Mucosa of descending colon (tissue), 3 donors: ENCODE results near the gene HCRTR2. TPM values are rescaled to one million over a fixed set of nuclear protein-coding genes. Genes with fewer than 3 reads are reported as not detected.
"Not testable (repeated sequence)": the region's sequence is repeated elsewhere in the genome, so short reads cannot be mapped to it uniquely, and the experiment has no call there.

Source experiments
- ATAC-seq: fragments of 200-7000 bp; cut with Tn5 transposase; one replicate; pipeline ENCODE4 v1.9.1; 2020; ENCODE audit warnings: mild to moderate bottlenecking, moderate library complexity
- DNase-seq, 3 donors: peaks; one replicate each; pipeline ENCODE4 v3.0.0-alpha.2; 2020
- H3K36me3 ChIP-seq: fragments of 200-600 bp; one replicate; pipeline ENCODE4 v1.8.0; 2021; ENCODE audit warnings: low read depth, mild to moderate bottlenecking
- H3K4me1 ChIP-seq: fragments of 200-600 bp; one replicate; pipeline ENCODE4 v1.8.0; 2021; ENCODE audit warnings: low read depth, mild to moderate bottlenecking
- H3K4me3 ChIP-seq: fragments of 200-600 bp; one replicate; pipeline ENCODE4 v1.8.0; 2021; ENCODE audit warnings: mild to moderate bottlenecking
- H3K9me3 ChIP-seq: fragments of 200-600 bp; one replicate; pipeline ENCODE4 v1.8.0; 2021; ENCODE audit warnings: mild to moderate bottlenecking
- intact Hi-C, 2 donors: fragments of 100-400 bp; cut with DNase I in 1 of 2; cut with micrococcal nuclease in 1 of 2; formaldehyde crosslinking; loops; one replicate each; pipeline versions ENCODE4 v1.11.0 to v1.11.1; 2022; cut with DNase I, micrococcal nuclease
- total RNA-seq, 3 donors: library from RNA; stranded (reverse); fragmentation: NEBNext Ultra II Directional in 2 of 3; extraction: Animal tissue kit (Norgen Biotek cat#: 25700) in 2 of 3; gene quantifications; one replicate each; pipeline versions ENCODE4 v1.2.1 to v1.2.4, GENCODE V29; 2021 to 2023
- TF ChIP-seq, protein P1 (sequence below): fragments of 200-600 bp; IDR thresholded peaks from one replicate; pipeline ENCODE4 v1.8.0; 2022; ENCODE audit warnings: antibody characterized with exemption, mild to moderate bottlenecking
- donor health status: DM: no; HTN: no; CAD: no; lungs with moderate emphysema.
- donor health status: DM: no; HTN: no; CAD: no.
- donor health status: DM: no; HTN: yes; CAD: no.

HCRTR2 gene
- total RNA-seq, 3 donors from 2014 or later, result not detected

DNA sequence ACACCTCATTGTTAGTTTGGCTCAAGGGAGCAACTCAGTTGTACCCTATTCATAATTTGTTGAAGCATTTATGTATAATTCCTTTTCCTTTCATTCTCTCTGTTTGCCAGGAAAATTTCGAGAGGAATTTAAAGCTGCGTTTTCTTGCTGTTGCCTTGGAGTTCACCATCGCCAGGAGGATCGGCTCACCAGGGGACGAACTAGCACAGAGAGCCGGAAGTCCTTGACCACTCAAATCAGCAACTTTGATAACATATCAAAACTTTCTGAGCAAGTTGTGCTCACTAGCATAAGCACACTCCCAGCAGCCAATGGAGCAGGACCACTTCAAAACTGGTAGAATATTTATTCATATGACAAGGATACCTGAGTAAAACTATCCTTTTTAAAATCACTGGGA, 107.8 kb downstream of the HCRTR2 start:
- no peak overlapping the region for H3K4me3 ChIP-seq
- intact Hi-C loops, result no loop called here
- ATAC-seq (no peak), DNase-seq (no peak)
- TF ChIP-seq, protein P1, sequence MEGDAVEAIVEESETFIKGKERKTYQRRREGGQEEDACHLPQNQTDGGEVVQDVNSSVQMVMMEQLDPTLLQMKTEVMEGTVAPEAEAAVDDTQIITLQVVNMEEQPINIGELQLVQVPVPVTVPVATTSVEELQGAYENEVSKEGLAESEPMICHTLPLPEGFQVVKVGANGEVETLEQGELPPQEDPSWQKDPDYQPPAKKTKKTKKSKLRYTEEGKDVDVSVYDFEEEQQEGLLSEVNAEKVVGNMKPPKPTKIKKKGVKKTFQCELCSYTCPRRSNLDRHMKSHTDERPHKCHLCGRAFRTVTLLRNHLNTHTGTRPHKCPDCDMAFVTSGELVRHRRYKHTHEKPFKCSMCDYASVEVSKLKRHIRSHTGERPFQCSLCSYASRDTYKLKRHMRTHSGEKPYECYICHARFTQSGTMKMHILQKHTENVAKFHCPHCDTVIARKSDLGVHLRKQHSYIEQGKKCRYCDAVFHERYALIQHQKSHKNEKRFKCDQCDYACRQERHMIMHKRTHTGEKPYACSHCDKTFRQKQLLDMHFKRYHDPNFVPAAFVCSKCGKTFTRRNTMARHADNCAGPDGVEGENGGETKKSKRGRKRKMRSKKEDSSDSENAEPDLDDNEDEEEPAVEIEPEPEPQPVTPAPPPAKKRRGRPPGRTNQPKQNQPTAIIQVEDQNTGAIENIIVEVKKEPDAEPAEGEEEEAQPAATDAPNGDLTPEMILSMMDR, result no peak
- H3K4me1 ChIP-seq, result peaks cover 3% of the 10 kb centered on the region
- no peaks in the 10 kb centered on the region for H3K9me3 ChIP-seq
- no peaks in the 10 kb centered on the region for H3K36me3 ChIP-seq

DNA sequence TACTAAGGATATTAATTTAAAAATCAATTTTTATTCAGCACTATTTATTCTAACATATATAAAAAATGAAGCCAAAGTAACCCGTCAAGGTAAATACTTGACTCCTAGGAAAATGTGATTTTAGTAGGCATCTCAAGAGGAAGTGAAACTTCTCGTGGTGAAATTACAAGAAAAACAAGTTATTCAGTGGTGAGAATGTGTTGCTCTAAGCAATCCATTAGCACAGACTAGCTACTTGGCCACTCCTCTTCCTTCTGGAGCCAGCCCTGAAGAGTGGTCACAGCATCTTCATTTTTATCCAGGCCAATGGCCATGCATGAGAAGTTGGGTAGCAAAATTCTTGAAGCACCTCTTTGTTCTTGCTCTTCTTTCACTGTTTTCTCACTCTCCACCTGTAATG, 112.5 kb downstream of the HCRTR2 start:
- Histone ChIP-seq H3K36me3 (no peaks in the 10 kb centered on the region), H3K4me1 (no peaks in the 10 kb centered on the region), H3K4me3 (no peak overlapping the region), H3K9me3 (no peaks in the 10 kb centered on the region)
- DNase-seq (no peak), ATAC-seq (no peak)
- TF ChIP-seq, protein P1, result no peak
- intact Hi-C loops, result no loop called here

DNA sequence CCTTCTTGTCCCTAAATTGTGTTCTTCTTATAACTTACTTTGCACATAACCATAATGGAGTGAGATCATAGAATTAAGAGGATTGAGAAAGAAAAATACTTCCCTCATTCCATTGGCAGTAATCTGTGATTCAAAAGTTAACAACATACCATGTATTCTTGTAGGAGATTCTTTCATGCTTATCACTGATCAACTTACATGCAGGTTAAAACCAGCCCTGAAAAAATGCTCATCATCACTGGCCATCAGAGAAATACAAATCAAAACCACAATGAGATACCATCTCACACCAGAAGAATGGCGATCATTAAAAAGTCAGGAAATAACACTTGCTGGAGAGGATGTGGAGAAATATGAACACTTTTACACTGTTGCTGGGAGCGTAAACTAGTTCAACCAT, 116.4 kb downstream of the HCRTR2 start:
- intact Hi-C loops, result no loop called here
- ATAC-seq, result no peak
- TF ChIP-seq, protein P1, result no peak

DNA sequence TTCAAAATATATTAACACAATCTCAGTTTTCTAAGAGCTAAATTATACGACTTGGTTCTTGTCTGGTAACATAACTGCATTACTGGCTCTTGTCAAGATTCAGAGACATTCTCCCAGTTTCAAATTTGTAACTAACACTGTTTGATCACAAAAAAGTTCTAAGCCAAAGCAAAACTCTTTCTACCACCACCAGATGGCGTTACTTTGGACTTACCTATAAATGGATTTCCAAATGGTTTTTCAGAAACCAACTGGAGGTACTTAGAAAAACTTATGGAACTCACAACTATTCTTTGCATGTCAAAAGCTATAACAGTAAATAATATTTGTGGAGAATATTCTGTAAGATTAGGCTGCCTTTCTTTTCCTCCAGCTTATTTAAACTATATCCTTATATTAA, 118.8 kb downstream of the HCRTR2 start:
- H3K9me3 ChIP-seq, result peaks cover 6% of the 10 kb centered on the region
- no peak overlapping the region for H3K4me3 ChIP-seq
- no peak for DNase-seq
- no peak for ATAC-seq
- H3K4me1 ChIP-seq, result no peaks in the 10 kb centered on the region
- H3K36me3 ChIP-seq, result no peaks in the 10 kb centered on the region
- TF ChIP-seq, protein P1, result no peak
- intact Hi-C loops, result no loop called here

More for the DNA sequence above, 116.4 kb downstream of the HCRTR2 start:
- H3K4me1 ChIP-seq, result no peaks in the 10 kb centered on the region
- no peak for DNase-seq
- H3K9me3 ChIP-seq, result no peaks in the 10 kb centered on the region
- H3K36me3 ChIP-seq, result no peaks in the 10 kb centered on the region
- H3K4me3 ChIP-seq, result no peak overlapping the region

DNA sequence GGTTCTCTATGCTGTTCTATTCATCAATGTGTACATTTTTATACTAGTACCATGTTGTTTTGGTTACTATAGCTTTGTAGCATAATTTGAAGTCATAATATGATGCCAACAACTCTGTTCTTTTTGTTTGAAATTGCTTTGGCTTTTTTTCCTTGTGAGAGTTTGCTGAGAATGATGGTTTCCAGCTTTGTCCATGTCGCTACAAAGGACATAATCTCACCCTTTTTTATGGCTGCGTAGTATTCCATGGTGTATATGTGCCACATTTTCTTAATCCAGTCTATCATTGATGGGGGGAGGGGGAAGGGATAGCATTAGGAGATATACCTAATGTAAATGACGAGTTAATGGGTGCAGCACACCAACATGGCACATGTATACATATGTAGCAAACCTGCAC, 122.9 kb downstream of the HCRTR2 start:
- intact Hi-C loops, ATAC-seq, H3K9me3 ChIP-seq: not testable (repeated sequence)

DNA sequence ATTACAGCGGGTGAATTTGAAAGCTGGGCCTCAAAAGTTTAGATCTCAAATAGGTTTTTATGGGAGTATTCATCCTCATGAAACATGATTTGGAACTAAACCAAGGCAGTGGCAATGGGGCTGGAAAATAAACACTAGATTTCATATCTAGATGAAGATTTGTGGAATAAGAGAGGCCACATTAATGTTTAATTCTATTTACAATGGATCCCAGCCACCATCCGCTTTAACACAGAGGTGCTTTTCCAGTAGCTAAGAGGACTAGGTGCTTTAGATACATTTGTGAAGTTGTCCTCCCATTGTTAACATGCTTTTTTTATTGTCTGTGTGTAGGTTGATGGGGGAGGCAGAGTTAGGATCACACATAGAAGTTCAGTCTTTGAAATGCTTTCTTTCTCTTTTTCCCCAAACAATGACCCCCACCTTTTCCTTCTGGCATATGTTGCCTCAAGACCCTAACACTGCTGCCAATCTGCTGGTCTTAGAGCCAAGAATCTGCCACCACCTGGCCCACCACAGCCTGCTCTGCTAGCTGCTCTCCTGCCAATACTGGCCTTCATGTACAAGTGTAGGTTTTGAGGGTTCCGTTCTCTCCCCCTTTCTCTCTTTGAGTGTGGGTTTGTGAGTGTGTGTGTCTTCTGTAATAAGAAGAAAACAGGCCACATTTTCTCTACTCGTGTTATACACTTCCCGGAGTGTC, 125.1 kb downstream of the HCRTR2 start:
- Histone ChIP-seq H3K36me3 (no peaks in the 10 kb centered on the region), H3K4me1 (no peaks in the 10 kb centered on the region), H3K9me3 (peaks cover 6% of the 10 kb centered on the region), H3K4me3 (no peak overlapping the region)
- TF ChIP-seq, protein P1, result no peak
- DNase-seq, result no peak
- intact Hi-C loops, result no loop called here
- ATAC-seq, result no peak

More for the DNA sequence above, 122.9 kb downstream of the HCRTR2 start:
- not testable (repeated sequence) for H3K4me3 ChIP-seq, H3K4me1 ChIP-seq, DNase-seq, H3K36me3 ChIP-seq
